Glomerular endothelial cell (primary cell): Measurements from ENCODE around the gene CCL25. TPM values are rescaled to one million over a fixed set of nuclear protein-coding genes. Genes with fewer than 3 reads are reported as not detected.
"Not testable (repeated sequence)": the region's sequence is repeated elsewhere in the genome, so short reads cannot be mapped to it uniquely, and the experiment has no call there.

Experiments
- DNase-seq: peaks from one replicate; pipeline ENCODE4 v3.0.0-alpha.2; 2011; ENCODE audit warnings: low read depth, low spot score; ENCODE audit errors: extremely low read depth
- total RNA-seq: library from RNA; depleted of rRNA; stranded (reverse); fragments of >200 nt; gene quantifications from 2 replicates; pipeline ENCODE4 v1.2.3, GENCODE V29; 2015

CCL25 gene
- not detected in 2 replicates for total RNA-seq

GRCh38 chr19:8052464-8052859 is at the start of gene CCL25:
Gene CCL25, plus strand, starts transcription at chr19:8052760. Its CDS starts 290 bp downstream, at chr19:8053050.
- no peak for DNase-seq

GRCh38 chr19:8004001-8004400 is 48.6 kb upstream of the CCL25 start:
- no peak for DNase-seq

- no peak for DNase-seq
Measured at GRCh38 chr19:8004723-8005513, 47.6 kb upstream of the CCL25 start.

GRCh38 chr19:8005534-8006256 is 46.9 kb upstream of the CCL25 start, which contains the start of gene ELAVL1:
Gene ELAVL1, minus strand, starts transcription at chr19:8005641. Its CDS starts 13,826 bp downstream, at chr19:7991815.
- no peak for DNase-seq

DNA sequence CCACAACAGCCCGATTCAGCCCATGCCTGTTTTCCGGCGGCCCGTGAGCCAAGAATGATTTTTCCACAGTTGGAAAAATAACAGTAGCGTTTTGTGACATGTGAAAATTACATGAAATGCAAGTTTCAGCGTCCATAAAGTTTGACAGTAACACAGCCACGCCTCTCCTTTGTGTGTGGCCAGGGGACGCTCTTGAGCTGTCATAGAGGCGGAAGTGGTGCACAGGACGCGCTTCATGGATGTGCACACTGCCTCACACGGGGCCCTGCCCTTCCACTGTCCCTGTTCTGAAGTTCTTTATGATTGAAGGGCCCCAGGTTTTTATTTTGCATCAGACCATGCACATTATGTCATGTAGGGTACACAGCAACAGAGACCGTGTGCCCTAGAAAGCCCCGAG is 34.8 kb upstream of the CCL25 start:
- no peak for DNase-seq

DNA sequence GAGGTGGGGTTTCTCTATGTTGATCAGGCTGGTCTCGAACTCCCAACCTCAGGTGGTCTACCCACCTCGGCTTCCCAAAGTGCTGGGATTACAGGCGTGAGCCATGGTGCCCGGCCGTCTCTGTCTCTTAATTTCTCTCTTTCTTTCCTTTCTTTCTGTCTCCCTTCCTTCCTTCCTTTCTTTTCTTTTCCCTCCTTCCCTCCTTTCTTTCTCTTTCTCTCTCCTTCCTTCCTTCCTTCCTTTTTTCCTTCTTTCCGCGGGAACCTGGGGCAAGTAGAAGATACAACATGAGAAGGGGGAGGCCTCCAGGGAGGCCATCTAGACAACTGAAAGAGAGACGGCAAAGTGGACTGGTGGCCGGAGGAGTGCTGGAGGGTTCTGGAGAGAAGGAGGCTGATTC is 31.9 kb upstream of the CCL25 start:
- no peak for DNase-seq

DNA sequence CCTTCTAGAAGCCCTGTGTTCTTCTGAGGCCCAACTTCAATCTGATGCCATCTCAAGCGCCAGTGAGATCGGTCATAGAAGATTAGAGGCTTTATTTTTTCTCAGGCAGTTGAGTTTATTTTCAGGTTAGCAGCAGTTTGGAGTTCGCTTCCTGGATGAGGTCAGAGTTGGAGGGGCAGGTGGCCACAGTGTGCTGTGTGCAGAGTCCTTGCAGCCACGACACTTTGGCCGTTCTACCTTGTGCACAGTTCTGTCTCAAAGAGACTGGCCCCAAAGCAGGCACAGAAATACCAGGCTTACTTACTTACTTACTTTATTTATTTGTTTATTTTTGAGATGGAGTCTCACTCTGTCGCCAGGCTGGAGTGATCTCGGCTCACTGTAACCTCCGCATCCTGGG is 31.2 kb upstream of the CCL25 start:
- DNase-seq, result no peak

GRCh38 chr19:8022275-8022674 is 30.3 kb upstream of the CCL25 start:
- DNase-seq, result no peak

GRCh38 chr19:8023371-8023770 is 29.2 kb upstream of the CCL25 start:
- no peak for DNase-seq

GRCh38 chr19:8024256-8024655 is 28.3 kb upstream of the CCL25 start:
- DNase-seq, result not testable (repeated sequence)

- DNase-seq, result no peak
Measured at GRCh38 chr19:8025316-8025715, 27.2 kb upstream of the CCL25 start.

- DNase-seq, result no peak
Measured at GRCh38 chr19:8028951-8029491, 23.5 kb upstream of the CCL25 start.

DNA sequence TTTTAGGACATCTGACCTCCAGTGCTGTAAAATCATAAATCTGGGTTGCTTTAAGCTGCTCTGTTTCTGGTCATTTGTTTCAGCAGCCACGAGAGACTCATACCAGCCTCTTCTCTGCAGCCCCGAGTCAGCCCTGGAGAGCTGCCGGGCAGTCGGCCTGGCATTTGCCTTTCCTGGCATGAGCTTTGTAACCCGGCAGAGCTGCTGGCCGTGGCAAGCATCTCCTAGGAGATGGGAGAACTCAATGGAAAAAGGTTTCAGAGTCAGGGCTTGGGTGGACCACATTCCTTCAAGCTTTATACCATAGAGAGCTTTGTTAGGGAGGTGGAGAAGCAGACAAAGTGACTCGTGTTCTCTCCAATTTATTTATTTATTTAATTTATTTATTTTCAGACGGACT is 21.6 kb upstream of the CCL25 start:
- no peak for DNase-seq

DNA sequence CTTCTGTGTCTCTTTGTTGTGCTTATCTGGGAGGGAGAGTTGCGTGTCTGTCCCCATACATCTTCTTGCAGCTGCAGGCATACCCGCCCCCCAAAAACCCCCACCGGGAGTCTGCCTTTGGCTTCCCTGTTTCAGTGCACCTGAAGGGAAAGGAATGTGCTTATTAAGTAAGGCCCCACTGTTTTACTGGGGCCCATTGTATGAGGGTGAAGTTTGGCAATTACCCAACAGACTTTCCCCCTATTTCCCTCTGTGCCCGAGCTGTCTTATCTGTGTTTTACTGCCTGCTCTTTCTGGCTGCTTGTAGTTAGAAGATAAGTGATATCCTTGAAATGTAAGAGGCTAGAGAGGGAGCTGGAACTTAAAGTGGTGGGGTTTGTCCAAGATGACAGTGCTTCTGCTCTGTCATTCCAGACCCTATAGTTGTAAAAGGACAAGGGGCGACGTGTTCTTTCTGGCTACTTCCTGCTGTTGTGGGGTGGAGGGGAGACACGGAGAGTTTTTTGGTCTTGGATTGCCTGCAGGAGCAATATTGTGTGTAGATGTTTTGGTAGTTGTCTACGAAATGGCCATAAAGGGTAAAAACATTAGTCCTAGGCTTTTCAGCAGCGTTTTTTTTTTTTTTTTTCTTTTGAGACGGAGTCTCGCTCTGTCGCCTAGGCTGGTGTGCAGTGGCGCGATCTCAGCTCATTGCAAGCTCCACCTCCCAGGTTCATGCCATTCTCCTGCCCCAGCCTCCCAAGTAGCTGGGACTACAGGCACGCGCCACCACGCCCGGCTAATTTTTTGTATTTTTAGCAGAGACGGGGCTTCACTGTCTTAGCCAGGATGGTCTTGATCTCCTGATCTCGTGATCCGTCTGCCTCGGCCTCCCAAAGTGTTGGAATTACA is 19.0 kb upstream of the CCL25 start:
- DNase-seq, result not testable (repeated sequence)

GRCh38 chr19:8034178-8034525 is 18.4 kb upstream of the CCL25 start:
- DNase-seq, result no peak

- DNase-seq, result no peak
Measured at GRCh38 chr19:8036434-8037099, 16.0 kb upstream of the CCL25 start.

GRCh38 chr19:8038815-8039214 is 13.7 kb upstream of the CCL25 start:
- DNase-seq, result no peak

GRCh38 chr19:8039231-8039630 is 13.3 kb upstream of the CCL25 start:
- no peak for DNase-seq

GRCh38 chr19:8041531-8041931 is 11.0 kb upstream of the CCL25 start:
- DNase-seq, result no peak

DNA sequence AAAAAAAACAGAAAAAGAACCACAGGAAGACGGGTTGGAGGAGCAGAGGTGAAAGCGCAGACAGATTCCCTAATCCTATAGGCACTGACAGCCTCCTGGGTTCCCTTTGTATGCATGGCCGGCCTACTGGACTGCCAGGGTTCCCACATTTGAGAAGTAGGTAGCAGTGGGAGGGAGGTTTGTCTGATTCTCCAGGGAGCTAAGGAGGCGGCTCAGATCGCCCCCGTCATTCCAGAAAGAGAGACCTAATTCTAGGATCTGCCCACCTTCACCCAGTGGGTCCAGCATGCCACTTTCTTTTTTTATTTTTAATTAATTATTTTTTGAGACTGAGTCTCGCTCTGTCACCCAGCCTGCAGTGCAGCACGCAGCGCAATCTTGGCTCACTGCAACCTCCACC is 9.7 kb upstream of the CCL25 start:
- no peak for DNase-seq
